T-helper 1 cell (primary cell): ENCODE data around the gene GAB1.

Experiments
- DNase-seq, 5 donors: peaks; one replicate each; pipeline ENCODE4 v3.0.0-alpha.2; 2012 to 2020
- total RNA-seq, 4 donors: gene quantifications; one replicate each; lab custom pipeline; 2026; lab: John Stamatoyannopoulos, UW

Gene GAB1
- total RNA-seq = 0 to 1.8 (median 0.69) reads per million in 4 donors

DNA sequence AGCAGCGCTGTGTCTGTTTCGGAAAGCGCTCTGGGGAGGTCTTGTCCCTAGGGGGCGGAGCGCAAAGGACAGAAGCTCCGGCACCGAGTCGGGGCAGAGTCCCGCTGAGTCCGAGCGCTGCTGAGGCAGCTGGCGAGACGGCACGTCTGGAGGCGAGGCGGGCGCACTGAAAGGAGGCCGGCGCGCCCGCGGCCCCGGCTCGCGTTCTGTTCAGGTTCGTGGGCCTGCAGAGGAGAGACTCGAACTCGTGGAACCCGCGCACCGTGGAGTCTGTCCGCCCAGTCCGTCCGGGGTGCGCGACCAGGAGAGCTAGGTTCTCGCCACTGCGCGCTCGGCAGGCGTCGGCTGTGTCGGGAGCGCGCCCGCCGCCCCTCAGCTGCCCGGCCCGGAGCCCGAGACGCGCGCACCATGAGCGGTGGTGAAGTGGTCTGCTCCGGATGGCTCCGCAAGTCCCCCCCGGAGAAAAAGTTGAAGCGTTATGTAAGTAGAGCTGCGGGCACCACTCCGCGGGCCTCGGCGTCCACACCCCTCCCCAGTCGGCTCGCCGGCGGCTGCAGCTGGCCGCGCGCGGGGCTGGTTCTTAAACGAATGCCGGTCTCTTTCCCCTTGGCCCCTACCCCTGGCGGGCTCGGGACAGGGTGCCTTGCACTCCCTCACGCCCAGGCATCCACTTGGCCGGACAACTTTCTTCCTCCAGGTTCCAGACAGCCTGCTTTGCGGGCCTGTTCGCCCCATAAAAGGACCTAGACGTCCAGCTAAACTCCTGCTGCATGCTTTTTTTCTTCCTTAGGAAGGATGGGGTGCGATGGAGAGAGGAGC is at the start of gene GAB1:
Gene GAB1, plus strand, starts transcription at position 96 of the 819 bp plus-strand sequence. Its CDS starts 313 bp downstream, at position 409.
- DNase-seq = peak in 1 of 5 donors; percentile 49

DNA sequence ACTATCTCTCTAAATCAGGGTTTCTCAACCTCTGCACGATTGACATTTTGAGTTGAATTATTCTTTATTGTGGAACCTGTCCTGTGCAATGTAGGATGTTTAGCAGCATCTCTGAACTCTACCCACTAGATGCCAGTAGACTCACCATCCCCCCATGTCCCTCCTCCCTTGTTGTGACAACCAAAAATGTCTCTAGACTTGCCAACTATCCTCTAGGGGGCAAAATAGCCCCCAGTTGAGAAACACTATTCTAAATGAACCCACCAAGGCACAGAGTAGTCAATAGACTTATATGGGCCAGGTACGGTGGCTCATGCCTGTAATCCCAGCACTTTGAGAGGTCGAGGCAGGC is 49.1 kb upstream of the GAB1 start:
- DNase-seq = no peak

DNA sequence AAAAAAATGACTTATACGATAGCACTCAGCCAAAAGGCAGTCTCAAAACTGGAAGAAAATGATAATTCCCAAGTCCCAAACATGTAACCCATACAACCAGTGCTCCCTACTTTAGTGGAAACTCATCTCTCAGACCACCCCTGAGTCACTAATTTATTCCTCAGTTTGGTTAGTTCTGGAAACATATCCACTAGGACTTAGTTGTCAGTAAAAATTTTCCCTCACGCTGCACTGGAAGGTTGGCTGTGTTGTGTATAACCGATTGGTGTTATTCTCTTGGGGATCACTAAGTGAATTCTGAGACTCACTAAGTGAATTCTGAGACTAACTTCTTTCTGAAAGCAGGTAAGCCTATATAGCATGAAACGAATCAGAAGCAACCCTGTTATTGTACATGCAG is 48.5 kb upstream of the GAB1 start:
- DNase-seq = no peak

DNA sequence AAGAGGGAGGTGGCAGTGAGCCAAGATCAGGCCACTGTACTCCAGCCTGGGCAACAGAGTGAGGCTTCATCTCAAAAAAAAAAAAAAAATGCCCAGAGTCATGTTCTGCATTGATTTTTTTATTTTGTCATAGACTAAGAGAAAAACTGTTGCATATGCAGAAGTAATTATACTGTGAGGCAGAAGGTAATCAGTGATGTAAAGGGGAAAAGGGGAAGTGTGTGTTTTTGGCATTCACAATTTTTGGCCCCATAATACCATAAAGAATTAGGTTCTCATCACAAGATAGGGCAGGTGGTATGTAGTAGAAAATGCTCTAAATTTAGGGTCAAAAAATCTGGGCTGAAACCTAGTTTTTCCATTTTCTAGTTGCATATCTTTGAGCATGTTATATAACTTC is 47.3 kb upstream of the GAB1 start:
- DNase-seq = no peak

DNA sequence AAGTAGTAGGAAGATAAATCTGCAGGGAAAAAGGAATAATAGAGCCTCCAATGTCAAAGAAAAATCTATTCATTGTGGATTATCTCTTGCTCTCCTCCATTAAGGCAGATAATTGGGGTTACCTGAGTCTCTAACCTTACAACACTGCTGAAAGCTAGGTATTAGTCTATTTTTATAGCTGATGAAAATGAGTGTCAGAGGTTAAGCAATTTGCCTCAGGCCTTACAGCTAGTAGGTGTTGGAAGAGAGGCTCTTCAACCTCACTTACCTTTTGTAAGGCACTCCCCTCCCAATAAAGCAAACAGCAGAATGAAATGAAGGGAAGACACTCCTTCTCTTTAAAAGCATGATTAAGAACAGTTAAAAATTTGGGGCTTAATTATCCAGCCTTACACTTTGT is 45.4 kb upstream of the GAB1 start:
- no peak for DNase-seq

DNA sequence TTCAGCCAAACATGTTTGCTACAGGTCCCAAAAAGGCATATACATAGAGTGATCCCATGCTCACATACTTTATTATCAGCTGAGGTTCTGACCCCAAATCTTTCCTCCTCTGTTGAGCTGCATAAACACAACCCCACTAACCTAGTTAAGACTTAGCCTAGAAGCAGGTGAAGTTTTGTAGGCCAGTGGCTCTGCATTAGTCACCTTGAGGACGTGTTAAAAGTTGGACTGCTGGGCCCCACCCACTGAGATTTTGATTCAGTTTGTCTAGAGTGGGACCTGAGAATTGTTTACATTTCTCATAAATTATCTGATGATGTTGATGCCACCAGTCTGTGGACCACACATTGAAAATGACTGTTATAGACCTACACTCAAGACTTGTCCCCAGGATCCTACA is 43.8 kb upstream of the GAB1 start:
- no peak for DNase-seq

DNA sequence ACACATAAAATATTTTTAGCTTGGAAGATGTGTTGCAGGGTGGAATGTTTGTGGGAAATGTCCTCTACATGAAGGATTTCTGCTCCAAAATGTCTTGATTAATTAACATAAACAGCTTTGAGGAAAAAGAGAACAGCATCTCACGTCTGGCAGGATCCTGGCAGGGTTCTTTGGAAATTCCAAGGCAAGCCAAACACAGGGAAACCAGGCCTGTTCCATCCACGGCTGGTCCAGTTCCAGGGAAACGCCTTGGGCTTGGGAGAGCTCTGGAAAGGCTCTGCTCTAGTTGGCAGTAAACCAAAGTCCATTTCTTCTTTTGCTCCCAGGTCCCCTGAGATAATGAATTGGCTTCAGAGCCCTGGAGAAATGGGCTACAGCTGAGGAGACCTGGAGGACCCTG is 42.4 kb upstream of the GAB1 start:
- no peak for DNase-seq

DNA sequence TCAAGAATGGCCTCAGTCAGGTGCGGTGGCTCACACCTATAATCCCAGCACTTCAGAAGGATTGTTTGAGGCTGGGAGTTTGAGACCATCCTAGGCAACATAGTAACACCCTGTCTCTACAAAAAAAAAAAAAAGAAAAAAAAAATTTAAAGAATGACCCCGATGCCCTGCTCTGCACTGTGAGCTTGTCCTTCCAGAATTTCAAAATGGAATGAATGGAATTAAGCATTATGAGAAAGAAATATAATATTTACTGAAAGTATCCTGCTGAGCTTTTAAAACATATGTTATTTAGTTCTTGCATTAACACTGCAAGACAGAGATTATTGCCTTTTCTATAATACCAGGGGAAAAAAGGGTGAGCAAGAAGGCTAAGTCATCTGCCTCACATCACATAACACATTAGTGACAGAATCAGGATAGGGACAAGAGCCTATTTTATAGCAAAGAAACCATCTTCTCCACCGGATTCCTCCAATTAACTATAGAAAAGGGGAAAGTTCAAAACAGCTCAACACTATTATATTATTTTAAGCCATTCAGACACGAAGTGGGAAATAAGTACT is 41.9 kb upstream of the GAB1 start:
- DNase-seq = no peak

DNA sequence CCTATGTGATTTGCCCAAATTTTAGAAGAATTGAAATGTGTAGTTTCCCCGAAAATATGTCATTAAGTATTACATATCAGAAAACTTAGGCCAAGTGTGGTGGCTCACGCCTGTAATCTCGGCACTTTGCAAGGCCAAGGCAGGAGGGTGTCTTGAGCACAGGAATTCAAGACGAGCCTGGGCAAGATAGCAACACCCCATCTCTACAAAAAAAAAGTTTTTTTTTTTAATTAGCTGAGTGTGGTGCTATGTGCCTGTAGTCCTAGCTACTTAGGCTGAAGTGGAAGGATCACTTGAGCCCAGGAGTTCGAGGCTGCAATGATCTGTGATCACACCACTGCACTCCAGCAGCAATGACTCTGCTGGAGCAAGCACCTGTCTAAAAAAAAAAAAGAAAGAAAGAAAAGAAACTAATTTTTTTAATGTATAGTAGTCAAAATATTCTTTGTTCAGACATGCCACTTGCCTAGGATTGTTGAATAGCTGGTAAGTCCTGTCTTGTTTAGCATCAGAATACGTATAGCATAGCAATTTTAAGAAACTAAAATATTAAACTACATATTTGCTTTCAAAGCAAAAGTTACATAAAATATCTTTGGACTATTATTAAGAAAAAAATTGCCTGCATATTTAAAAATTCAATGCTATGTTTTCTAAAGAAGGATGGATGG is 40.1 kb upstream of the GAB1 start:
- DNase-seq = no peak

DNA sequence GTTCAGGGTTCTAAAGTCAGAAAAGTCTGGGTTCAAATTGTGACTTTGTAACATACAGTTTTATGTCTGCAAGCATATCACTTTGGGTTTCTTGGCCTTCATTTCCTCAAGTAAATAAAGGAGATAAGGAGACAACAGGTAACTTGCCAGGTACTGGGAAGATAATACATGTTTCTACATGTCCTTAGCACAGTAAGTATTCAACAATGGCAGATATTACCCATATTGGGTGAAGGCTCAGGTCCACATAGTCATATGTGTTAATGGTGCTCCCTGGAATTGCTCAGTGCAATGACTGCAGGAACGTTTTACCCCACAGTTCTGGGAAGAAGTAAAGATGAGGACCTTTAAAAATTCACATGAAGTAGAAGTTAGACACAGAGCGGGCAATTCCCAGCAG is 35.8 kb upstream of the GAB1 start:
- DNase-seq = no peak

DNA sequence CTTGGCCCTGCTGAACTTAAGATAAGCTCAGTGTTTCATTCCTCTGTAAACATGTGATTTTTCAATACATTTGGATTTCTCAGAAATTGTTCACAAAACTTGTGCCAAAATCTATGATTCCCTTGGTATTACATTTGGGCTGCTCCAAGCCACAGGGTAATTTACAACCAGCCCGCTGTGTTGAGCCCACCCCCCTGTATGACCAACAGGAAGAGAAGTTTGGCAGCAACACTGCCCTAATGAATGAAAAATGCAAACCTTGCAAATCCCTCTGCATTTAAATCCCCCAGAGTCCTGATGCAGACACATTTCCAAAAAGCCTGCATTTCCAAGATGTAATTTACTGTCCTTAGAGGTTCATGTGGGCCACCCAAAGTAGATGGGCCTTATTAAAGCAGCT is 34.1 kb upstream of the GAB1 start:
- DNase-seq = no peak

DNA sequence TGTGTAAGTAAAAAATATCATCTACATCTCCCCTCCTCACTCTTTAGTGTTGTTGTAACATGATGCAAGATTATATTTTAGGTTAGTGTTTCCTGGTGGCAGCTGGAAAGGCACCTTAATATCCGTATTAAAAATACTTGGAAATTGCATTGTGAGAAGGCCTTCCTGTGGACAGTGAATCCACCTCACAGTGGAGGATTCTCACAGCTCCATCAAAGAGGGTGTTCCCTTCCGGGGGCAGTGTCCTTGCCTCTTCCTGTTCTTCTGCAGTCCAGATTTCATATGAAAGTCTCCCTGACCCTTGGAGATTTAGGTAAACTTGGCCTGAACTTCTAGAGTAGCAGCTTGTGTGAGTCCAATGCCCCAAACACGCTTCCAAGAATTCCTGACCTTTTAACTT is 29.9 kb upstream of the GAB1 start:
- DNase-seq = no peak

DNA sequence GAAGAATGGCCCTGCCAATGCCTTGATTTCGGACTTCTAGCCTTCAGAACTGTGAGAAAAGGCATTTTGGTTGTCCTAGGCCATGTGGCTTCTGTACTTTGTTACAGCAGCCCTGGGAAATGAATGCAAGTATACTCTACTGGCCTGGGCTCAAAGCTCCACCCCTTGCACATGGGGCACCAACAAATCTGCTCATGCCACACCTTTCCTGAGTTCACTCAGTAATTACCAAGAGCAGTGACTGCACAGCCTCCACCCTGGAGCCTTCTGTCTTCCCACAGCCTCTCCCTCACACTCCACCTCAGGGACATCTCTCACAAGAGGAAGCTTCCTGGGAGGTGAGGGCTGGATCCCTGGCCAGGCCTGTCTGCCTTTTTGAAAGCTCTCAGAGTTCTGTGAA is 29.1 kb upstream of the GAB1 start:
- no peak for DNase-seq

DNA sequence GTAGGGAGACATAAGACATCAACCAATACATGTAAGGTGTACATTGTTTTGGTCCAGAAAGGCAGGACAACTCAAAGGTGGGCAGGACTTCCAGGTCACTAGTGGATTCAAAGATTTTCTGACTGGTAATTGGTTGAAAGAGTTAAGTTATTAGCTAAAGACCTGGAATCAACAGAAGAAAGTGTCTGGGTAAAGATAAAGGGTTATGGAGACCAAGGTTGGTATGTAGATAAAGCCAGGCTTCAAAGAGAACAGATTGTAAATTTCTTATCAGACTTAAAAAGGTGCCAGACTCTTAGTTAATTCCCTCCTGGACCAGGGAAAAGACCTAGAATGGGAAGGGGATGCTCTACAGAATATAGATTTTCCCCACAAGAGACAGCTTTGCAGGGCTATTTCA is 28.3 kb upstream of the GAB1 start:
- DNase-seq = no peak

DNA sequence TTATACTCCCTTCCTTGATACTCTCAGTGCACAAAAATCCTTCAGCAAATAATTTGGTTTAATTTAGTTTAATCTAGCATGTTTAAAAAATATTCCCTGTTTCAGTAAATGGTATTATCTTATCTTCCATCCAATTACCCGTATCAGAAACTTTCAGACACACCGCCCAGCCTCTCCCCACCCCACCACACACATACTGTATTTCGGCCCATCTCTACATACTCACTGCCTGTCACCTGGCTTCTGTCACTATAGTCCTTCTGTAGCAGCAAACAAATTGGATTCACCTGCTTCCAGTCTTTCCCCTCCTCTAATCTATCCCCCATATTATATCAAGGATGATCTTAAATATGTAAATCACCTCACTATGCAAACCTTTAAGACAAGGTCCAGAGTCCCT is 24.8 kb upstream of the GAB1 start:
- DNase-seq = no peak

DNA sequence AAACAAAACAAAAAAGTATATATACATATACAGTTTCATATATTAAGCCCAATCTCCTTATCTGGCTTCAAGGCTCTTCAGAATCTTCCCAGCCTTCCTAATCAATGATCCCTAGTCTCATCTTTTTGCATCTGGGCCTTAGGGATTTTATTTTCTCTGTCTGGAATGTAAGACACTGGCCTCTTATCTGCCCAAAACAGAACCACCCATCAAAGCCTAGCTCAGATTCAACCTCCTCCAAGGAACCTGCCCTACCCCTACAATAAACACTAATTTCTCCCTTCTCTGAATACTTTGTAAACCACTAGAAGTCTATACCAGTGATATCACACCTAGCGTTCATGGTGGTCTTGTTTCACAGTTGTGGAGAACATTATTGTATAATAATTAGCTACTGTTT is 23.2 kb upstream of the GAB1 start:
- no peak for DNase-seq

DNA sequence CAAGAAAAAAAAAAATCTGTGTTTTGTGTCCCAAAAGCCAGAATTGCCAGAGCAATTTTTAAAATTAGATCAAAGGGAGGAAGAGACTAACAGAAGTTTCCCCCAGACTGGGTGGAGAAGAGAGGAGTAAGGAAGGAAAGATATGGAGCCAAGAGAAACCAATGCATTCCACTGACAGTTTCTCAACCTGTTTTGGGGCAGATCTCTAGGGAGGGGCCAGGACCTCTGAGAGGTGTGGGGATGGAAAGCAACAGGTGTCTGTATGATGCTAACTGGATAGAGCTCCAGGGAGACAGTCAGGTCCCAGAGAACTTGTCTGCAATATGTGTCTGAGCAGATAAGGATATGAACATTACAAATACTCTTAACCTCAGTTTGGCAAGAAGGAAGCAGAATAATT is 22.7 kb upstream of the GAB1 start:
- DNase-seq = no peak

DNA sequence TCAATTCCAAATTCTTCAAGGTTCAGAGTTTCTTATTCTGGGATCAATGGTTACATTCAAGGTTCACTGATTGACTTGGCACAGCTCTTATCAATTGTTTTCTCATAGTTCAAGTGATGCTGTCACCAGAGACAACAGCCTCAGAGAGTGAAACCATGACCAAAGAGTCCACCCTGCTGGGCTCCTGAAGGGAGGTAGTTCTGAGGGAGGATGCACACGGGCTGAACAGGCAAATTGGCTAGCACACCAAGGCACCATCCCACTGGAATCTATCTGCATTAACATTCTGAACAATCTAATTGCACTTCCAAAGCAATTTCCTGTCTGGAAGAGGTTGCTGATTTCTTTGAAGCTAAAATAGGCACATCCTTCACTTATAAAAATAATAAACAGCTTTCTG is 16.6 kb upstream of the GAB1 start:
- no peak for DNase-seq

DNA sequence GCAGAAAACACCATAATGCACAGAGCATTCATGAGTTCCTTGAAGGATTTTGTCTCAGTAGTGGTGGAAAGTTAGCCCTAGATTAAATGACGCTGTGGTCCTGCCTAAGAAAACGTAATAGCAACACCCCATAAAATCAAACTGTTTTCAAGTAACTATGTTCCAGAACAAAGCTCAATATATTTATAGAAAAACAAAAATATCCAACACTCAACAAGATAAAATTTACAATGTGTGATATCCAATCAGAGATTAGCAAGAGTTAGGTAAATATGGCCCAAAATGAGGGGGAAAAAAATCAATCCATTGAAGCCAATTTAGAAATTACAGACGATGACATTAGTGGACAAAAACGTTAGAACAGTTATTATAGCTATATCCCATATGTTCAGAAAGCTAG is 9.9 kb upstream of the GAB1 start:
- DNase-seq = no peak

DNA sequence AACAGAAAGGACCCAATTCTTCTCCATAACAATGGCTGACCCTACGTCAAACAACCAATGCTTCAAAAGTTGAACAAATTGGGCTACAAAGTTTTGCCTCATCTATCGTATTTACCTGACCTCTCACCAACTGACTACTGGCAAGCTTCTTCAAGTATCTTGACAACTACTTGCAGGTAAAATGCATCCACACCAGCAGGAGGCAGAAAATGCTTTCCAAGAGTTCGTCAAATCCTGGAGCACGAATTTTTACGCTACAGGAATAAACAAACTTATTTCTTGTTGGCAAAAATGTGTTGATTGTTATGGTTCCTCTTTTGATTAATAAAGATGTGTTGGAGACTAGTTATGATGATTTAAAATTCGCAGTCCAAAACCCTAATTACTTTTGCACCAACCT is 6.7 kb upstream of the GAB1 start:
- DNase-seq = no peak

DNA sequence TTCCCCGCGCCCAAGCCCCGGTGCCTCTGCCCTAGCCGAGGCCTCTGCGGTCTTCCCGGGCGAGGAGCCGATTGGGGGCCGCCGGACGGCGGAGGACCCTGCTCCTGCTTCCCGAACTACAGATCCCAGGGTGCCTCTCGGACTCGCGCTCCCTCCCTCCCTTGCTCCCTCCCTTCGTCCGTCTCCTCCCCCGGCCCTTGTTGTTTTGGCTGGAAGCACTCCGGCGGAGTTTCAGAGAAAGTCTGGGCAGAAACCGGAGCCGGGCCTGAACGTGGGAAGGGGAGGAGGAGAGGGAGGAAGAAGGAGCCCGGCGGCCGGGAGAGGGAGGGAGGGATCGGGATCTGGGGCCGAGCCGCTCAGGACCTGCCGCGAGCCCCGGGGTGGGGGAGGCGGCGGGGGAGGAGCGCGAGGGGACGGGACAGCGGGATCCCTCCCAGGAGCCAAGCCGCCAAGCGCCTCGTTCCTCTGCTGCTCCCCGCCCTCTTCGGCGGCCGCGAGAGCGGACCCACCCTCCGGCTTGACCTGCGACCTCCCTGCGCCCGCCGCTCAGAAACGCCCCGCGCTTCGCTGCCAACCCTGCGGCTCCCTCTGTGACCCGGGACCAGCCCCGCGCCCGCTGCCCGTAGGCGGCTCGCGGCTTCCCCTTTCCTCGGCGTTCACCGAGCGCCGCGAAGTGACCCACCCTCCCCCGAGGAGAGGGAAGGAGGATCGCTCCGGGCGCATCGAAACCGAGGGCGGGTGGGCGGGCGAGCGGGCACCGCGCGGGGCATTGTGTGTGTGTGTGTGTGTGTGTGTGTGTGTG is 496 bp upstream of the GAB1 start:
- no peak for DNase-seq

DNA sequence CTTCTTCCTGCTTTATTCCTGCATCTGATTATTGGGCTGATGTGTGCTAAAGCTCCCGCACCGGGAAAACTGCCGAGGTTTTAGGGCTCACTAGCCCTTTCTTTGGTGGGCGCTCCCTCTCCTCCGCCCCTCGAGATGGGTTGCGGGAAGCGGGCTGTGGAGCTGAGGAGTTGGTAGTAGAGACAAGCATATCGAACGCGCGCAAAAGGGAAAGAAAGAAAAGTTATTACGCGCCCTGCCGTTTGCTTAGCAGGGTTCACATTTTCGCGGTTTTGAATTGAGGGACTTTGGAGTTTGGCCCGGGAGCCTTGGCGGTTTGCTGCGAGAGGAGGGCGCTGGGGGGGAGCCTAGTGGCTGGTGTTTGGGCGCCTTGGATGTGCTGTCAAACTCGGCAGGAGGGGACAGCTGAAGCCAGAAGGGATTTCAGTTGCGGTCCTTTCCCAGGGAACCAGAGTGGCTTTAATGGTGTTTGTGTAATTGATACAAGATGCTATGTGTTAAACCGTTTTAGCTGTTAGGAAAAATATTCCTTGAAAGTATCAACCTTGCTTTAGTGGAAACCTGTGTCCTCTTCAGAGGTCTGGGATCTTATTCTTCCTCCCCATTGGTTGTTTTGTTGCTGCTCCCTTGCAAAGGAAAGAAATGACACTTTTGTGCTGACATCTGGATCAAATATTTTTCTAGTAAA is 1.1 kb downstream of the GAB1 start:
- no peak for DNase-seq

DNA sequence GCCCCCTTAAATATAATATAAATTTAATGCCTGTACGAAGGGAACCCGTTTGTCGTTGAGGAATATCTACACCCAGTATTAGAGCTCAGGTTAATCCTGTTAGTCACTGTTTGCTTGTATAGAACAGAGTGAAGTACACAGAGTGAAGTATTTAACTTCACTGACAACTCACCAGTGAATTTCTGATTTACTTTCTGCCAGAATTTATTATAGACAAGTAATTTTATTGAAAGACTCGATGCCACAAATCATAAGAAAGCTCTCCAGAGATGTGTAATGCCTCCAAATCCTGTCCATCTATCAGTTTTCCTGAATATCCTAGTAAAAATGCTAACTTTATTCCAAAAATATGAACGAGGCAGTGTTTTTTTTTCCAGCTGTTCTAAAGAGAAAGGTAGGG is 1.6 kb downstream of the GAB1 start:
- no peak for DNase-seq
